ENCODE measurements around the gene MRAP2.
"Not testable (repeated sequence)": the region's sequence is repeated elsewhere in the genome, so short reads cannot be mapped to it uniquely, and the experiment has no call there.

The MRAP2 gene

DNA sequence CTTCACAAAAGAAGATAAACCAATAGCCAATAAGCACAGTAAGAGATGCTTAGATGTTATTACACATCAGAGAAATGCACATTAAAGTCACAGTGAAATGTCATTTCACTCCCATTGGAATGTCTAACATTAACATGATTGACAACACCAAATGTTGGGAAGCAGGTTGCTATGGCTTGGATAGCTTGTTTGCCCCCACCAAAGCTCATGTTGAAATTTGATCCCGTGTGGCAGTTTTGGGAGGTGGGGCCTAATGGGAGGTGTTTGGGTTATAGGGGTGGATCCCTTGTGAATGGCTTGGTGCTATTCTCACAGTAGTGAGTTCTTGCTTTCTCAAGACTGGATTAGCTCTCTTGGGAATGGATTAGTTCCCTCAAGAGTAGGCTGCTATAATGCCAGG, 44.8 kb downstream of the MRAP2 start:
- no peak for DNase-seq

DNA sequence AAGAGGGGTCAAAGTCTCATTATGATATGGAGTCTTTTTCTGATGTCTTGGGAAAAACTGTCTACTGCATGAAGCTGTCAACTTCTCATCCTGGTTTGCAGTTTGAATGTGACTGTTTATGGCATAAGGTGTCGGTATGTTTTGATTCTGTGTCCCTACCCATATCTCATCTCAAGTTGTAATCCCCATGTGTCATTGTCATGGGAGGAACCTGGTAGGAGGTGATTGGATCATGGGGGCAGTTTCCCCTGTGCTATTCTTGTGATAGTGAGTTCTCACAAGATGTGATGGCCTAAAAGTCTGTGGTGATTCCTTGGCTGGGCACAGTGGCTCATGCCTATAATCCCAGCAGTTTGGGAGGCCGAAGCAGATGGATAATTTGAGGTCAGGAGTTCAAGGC, 47.6 kb downstream of the MRAP2 start:
- DNase-seq, result no peak

DNA sequence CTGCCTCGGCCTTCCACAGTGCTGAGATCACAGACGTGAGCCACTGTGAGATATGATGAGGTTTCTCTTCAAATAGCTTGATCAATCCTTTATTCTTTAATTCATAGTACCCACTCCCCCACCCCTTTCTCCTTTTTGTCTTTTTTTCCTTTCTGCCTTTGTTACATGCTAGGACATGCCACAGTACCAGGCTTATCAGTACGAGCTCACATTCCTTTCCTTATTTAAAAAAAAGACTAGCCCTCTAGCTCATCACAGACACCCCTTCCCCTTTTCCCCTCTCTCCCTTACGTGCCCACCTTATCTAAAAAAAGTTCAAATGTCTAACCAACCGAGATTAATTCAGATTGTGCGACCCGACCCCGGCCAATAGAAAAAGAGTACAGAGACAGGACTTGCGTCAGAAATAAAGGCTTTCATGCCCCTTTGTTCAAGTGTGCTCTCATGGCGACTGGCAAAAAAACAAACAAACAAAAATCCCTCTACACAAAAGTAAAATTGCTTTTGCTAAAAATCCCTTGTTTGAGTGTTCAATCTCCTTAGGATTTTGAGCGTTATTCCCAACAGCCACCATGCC, 49.2 kb downstream of the MRAP2 start:
- DNase-seq, result no peak

DNA sequence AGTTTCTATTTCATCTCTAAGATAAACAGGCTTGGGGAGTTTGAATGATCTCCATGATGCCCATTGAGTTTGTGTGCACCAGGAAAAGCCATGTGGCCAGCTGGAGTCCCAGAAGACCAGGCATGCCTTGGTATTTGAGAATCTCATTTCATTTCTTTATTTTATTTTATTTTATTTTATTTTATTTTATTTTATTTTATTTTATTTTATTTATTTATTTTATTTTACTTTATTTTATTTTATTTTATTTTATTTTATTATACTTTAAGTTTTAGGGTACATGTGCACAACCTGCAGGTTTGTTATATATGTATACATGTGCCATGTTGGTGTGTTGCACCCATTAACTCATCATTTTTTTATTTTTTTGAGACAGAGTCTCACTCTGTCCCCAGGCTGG, 51.1 kb downstream of the MRAP2 start:
- DNase-seq, result not testable (repeated sequence)

DNA sequence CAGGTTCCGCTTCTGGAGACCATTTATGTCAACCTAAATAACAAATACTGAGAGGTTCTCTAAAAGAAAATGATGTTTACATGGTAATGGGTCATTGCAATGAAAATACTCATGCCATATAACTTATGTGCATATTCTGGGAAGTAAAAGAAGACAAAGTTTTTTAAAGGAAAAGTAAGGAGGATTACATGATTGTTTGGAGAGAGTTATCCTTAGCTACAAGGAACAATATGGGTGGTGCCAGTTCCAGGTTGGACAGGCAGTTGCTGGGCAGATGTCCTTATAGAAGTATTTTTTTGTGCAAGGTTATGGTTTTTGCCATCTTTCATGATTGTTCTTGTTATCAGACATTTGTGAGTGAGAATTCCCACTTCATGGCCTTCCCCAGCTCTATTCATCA, 52.5 kb downstream of the MRAP2 start:
- DNase-seq, result no peak

DNA sequence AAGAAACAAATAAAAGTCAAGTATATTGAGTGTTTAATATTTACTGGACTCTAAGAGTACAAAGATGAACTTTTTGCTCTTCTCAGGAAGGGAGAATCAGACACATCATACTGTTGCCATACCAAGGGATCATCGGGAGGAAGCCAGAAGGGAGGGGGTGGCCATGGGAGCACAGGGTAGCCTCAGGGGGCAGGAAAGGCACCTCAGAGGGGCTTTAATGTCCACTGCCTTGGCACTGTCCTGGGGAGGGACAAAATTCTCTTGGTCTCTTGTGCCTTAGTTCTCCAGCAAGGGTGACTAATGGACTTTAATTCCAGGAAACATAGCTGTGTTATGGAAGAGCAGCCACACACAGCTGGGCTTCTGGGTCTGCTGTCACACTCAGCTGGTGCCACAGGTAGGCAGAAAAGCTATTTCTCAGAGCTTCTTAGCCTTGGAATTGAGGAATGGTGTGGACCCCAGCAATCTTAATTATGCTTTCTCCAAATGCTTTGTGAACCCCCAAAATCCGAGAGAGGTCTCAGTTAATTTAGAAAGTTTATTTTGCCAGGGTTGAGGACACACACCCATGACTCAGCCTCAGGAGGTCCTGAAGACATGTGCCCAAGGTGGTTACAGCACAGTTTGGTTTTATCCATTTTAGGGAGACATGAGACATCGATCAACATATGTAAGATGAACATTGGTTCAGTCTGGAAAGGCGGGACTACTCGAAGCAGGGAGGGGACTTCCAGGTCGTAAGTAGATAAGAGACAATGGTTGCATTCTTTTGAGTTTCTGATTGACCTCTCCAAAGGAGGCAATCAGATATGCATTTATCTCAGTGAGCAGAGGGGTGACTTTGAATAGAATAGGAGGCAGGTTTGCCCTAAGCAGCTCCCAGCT, 53.2 kb downstream of the MRAP2 start:
- DNase-seq, result no peak

DNA sequence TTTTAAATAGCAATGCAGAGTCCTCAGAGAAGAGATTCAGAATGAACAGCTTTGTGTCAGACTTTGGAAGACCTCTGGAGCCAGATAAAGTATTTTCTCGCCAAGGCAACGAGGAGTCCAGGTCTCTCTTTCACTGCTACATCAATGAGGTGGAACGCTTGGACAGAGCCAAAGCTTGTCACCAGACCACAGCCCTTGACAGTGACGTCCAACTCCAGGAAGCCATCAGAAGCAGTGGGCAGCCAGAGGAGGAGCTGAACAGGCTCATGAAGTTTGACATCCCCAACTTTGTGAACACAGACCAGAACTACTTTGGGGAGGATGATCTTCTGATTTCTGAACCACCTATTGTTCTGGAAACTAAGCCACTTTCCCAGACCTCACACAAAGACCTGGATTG, 55.5 kb downstream of the MRAP2 start:
- no peak for DNase-seq

DNA sequence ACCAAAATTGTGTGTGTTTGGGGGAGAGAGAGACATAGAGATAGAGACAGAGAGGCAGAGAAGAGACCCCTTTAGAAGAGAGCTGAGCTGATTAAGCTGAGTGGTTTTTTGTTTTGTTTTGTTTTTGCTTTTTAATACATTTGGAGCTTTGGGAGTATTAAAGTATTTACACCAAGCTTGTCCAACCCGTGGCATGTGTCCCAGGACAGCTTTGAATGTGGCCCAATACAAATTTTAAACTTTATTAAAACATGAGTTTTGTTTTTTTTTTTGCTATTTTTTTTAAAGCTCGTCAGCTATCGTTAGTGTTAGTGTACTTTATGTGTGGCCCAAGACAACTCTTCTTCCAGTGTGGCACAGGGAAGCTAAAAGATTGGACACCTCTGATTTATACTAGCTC, 56.0 kb downstream of the MRAP2 start:
- no peak for DNase-seq

DNA sequence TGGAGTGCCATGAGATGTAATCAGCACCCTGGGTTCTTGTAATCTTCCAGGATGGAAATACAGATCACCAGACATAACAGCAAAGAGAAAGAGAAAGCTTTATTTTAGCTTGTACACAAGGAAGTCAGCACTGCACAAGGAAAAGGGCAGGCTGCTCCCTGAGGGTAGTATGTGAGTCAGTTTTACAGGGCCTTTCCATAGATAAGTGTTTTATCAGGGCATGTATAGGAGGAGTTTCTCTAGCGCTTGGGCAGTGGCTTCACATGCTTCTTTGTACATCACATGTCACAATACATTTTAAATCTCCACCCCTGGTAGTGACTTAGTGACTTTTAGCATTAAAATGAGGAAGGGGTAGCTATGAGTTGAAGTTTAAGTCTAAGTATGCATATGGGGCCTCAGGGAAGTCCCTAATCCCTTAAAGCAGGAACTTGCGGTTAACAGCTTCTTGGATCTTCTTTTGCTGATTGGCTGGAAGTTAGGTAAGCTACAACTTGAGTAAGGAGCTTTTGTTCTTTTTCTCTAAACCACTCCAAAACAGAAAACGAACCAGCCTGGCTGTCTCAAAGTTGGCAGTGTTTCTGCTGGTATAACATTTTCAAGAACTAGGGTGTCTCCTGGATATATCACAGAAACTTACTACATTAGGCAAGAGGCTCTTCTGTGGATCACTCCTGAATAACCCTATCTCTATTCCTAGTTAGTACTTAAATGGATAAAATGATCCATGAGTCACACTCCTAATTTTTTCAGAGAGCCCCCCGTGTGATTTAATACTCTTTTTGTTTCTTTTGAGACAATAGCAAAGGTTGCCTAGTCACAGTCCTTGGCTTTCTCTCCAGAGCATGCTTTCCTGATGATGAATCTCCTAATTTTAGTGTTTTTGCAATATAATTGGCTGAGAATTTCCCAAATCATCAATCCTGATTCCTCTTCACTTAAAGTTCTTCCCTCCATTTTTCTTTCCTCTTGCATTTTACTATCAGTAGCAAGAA, 60.2 kb downstream of the MRAP2 start:
- DNase-seq, result no peak

DNA sequence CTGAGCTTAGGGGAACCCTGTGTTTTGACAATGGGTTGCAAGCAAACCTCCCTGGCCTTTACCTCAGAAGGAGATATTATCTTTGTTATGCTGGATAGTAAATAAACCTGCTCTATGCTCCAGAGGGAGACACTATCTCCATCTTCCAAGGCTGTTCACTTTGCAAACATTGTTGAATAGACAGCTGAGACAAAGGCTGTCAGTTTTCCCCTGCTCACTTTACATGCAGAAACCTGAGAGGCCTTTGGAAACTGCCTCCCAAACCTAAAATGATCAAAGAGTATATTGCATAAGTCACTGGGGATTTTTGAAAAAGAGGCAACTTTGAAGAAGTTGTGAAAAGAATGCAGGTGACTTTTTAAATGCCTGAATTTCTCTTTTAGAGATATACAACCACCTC, 61.6 kb downstream of the MRAP2 start:
- no peak for DNase-seq

DNA sequence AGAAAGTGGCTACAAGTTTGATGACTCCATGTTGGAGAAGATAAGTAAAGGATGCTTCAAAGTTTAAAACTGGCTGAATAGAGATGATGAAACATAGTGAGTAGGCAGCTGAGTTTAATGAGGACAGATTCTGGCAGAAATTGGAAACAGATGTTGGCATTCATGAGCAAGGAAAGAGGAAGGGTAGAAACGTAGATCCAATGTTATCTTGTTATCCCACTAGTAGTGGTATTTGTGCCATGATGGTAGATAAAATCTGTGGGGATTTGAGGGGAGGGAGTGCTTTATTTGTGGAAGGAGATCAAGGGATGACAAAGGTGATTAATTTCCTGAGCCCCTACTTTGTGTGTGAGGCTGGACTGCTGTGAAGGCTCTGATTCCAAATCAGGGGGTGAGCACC, 69.5 kb downstream of the MRAP2 start:
- DNase-seq, result no peak

DNA sequence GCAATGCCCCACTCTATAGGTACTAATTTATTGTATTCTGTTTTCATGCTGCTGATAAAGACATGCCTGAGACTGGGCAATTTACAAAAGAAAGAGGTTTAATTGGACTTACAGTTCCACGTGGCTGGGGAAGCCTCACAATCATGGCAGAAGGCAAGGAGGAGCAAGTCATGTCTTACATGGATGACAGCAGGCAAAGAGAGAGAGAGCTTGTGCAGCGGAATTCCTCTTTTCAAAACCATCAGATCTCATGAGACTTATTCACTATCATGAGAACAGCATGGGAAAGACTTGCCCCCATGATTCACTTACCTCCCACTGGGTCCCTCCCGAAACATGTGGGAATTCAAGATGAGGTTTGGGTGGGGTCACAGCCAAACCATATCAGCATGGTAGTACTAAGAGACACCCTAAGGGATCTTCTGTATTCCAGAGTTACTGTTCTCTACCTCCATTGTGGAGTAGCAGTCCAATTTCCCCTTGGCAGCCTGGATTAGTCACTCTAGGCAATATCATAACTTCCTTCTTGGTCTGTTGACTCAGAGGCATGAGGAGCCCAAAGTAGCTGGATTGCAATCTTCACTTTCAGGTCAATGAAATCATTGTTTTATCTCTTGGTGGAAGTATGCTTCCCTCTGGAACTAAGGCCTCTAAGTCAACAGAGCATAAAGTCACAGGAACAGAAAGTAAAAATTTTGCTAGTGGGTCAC, 71.8 kb downstream of the MRAP2 start:
- DNase-seq, result not testable (repeated sequence)

DNA sequence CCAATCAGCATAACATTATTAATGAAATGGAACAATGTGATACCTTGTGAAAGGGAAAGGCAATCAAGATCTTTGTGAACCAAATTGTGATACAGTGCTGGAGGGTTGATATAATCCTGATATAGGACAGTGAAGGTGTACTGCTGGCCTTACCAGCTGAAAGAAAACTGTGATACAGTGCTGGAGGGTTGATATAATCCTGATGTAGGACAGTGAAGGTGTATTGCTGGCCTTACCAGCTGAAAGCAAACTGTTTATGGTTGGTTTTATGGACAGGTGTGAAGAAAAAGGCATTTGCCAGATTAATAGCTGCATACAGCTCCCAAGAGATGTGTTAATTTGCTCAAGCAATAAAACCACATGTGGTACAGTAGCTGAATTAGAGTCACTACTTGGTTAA, 73.9 kb downstream of the MRAP2 start:
- DNase-seq, result no peak

DNA sequence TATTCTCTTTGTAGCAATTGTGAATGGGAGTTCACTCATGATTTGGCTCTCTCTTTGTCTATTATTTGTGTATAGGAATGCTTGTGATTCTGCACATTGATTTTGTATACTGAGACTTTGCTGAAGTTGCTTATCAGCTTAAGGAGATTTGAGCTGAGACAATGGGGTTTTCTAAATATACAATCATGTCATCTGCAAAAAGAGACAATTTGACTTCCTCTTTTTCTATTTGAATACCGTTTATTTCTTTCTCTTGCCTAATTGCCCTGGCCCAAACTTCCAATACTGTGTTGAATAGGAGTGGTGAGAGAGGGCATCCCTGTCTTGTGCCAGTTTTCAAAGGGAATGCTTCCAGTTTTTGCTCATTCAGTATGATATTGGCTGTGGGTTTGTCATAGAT, 77.8 kb downstream of the MRAP2 start:
- DNase-seq, result not testable (repeated sequence)

DNA sequence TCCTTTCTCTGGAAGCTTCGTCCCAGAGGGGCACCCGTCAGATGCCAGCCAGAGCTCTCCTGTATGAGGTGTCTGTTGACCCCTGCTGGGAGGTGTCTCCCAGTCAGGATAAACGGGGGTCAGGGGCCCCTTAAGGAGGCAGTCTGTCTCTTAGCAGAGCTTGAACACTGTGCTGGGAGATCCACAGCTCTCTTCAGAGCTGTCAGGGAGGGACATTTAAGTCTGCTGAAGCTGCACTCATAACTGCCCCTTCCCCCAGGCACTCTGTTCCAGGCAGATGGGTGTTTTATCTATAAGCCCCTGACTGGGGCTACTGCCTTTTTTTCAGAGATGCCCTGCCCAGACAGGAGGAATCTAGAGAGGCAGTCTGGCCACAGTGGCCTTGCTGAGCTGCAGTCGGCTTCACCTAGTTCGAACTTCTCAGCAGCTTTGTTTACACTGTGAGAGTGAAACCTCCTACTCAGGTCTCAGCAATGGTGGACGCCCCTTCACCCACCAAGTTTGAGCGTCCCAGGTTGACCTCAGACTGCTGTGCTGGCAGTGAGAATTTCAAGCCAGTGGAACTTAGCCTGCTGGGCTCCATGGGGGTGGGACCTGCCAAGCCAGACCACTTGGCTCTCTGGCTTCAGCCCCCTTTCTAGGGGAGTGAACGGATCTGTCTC, 81.5 kb downstream of the MRAP2 start:
- not testable (repeated sequence) for DNase-seq

DNA sequence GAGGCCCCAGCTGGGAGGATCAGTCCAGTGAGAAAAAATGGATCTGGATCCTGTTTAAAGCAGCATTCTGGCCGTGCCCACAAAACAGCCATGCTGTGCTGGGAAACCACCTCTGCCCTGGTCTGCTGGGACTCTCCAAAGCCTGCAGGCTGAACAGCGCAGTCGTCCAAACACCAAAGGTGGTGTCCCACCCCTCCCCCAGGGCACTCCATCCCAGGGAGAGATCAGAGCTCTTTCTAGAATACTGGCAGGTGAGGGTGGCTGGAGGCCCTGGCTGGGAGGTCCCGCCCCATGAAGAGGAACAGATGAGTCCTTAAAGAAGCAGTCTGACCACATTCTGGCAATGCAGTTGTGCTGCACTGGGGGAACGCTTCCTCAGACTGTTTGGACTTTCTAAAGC, 84.6 kb downstream of the MRAP2 start:
- DNase-seq, result no peak

DNA sequence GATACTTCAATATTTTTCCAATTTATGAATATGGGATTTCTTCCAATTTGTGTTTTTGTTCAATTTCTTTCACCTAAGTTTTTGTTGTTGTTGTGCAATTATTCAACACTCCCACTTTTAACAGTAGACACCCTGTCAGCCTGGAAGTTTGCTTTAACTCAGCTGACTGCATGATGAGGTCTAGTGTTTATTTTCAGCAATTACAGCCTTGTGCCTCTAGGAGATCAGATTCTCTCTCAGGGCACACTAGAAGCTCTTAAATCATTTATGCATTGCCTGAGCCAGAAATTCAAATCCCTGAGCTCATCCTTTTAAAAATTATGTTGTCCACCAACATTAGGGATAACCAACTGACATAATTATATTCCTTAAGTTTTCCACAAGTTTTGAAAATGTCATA, 85.7 kb downstream of the MRAP2 start:
- no peak for DNase-seq

DNA sequence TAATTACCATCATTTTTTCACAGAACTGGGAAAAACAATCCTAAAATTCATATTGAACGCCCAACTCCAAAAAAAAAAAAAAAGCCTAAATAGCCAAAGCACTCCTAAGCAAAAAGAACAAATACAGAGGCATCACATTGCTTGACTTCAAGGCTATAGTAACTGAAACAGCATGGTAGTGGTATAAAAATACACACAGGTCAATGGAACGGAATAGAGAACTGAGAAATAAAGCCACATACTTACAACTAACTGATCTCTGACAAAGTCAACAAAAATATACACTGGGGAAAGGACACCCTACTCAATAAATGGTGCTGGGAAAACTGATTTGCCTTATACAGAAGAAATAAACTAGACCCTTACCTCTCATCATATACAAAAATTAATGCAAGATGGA, 89.6 kb downstream of the MRAP2 start:
- no peak for DNase-seq

DNA sequence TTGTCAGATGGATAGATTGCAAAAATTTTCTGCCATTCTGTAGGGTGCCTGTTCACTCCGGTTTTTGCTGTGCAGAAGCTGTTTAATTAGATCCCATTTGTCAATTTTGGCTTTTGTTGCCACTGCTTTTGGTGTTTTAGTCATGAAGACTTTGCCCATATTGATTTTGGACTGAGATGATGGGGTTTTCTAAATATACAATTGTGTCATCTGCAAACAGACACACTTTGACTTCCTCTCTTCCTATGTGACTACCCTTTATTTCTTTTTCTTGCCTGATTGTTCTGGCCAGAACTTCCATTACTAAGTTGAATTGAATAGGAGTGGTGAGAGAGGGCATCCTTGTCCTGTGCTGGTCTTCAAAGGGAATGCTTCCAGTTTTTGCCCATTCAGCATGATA, 96.0 kb downstream of the MRAP2 start:
- DNase-seq, result not testable (repeated sequence)

DNA sequence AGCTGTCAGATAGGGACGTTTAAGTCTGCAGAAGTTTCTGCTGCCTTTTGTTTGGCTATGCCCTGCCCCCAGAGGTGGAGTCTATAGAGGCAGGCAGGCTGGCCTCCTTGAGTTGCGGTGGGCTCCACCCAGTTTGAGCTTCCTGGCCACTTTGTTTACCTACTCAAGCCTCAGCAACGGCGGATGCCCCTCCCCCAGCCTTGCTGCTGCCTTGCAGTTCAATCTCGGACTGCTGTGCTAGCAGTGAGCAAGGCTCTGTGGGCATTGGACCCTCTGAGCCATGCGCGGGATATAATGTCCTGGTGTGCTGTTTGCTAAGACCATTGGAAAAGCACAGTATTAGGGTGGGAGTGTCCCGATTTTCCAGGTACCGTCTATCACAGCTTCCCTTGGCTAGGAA, 99.8 kb downstream of the MRAP2 start:
- not testable (repeated sequence) for DNase-seq

DNA sequence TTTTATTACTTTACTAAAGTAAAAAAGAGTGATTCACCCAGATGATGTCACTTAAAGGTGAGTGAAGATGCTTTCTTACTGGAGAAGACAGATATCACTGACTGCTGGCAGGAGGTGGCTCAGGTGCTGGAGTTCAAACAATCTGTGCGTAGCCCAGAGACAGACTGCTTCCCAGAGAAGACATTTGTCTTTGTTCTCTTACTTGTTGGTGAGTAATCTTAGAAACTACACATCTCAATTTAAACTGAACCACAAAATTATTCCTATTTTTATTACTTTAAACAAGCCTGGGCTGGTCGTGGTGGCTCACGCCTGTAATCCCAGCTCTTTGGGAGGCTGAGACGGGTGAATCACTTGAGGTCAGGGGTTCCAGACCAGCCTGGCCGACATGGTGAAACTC, 101.7 kb downstream of the MRAP2 start:
- DNase-seq, result no peak

DNA sequence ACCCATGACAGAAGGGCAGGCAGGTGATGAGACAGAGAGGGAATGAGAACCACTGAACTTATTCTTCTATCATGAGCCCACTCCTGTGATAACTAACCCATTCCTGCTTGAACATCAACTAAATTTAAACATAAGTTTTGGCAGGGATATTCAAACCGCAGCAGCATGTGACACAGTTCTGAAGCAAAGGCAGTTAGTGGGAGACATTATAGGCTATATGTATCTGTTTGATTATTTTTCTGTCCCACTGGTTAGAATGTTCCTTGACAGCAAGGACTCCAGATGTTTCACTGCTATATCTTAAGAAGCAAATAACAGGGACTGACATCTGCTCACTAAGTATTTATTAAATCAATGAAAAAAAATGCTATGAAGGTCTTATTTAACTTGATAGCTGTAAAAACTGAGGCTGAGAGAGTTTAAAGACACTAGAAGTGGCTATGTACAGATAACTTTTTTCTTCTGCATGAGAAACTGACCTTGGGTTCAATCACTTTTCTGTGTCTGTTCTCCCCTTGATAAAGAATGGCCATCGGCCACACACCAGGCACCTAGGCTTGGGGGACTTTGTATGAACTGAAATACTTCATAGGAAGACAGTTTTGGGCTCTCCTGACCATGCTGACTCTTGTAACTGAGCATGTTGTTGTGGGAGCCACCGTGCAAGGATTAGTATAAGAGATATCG, 102.9 kb downstream of the MRAP2 start:
- no peak for DNase-seq

All from NCI-H187 (cell line).